Kidney glomerular epithelial cell (primary cell): ENCODE results near the gene CATSPERB.
A peak's percentile ranks its signal among the peaks of the same experiment; 100 is the strongest.
"Not testable (repeated sequence)": the region's sequence is repeated elsewhere in the genome, so short reads cannot be mapped to it uniquely, and the experiment has no call there.

ENCODE experiments used
- DNase-seq: peaks from one replicate; lab custom pipeline; 2025; lab: John Stamatoyannopoulos, UW

The CATSPERB gene

DNA sequence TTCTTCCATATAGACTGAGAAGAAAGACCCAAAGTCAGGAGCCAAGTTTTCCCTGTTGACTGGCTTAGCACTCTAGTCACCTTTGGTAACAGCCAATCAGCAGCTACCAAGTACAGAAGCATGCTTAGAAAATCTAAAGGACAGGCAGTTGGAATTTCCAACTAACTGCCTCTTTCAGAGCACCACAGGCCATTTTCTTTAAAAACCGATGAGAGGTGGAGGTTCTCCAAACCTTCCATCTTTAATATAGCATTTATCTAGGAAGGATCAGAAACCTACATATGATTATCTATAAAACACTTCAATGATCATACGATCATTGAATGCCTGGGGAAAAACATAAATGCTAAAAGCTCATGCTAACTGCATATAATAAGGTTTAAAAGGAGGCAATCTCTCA is at the start of gene CATSPERB:
TSS of gene CATSPERB (minus strand) at position 101 of the 400 bp plus-strand sequence. CDS start 2,607 bp downstream, outside the sequence.
- no peak for DNase-seq

DNA sequence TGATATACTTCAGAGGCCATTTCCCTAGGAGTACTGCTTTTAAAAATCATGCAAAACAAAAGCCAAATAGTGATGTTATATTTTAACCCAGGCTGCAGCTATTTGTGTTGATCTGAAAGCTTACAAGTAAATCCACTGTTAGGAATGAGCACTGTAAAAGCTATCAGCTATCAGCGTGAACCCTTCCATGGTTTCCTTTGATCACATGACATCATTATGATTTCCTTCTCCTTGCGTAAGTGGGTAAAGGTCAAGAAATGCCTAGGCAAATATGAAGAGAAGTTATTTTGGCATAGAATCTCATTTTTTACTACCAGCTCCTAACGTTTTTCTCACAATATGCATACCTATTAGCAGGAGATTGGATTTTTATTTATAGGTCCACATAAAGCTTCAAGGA is 48.6 kb upstream of the CATSPERB start:
- DNase-seq, result no peak

GRCh38 chr14:91778217-91778616 is 46.3 kb upstream of the CATSPERB start:
- peak; percentile 7 for DNase-seq

DNA sequence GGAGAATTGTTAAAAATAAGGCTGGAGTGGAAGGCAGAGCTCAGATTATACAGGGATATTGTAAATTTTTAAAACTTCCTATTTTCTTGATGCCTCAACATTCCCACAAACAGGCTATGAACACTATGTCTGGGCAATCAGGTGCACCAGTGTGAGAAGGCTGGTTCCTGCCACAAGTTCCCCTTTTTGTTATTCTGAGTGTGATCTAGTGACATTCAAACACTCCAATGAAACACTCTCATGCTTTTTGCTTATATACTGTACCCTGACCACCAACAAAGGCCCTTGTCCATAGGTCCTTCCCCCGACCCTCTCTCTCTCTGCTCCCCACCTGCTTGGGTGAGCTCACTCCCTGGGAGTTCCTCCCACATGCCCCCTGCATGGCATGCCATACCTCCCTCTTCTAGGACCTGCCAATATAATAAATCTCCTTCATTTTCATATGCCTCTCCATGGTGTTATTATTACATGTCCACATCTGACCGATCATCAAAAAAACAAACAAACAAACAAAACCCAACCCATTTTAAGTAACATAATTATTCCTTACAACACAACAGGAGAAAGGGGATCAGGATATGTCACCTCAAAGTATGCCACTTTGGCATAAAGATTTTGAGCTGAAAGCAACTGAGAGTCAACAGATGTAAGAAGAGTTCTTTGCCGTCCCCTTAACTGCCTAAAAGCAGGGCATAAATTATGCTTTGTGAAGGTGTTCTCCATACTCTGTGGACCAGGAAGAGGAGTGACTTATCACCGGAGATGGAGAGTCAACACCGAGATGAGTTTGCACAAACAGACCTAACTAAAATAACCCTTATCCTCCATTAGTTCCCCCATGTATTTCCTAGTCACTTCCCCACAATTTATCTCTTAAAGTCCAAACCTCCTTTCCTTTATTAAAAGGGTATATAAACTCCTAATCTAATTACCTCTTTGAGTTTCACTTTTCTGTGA is 42.5 kb upstream of the CATSPERB start:
- DNase-seq, result no peak

DNA sequence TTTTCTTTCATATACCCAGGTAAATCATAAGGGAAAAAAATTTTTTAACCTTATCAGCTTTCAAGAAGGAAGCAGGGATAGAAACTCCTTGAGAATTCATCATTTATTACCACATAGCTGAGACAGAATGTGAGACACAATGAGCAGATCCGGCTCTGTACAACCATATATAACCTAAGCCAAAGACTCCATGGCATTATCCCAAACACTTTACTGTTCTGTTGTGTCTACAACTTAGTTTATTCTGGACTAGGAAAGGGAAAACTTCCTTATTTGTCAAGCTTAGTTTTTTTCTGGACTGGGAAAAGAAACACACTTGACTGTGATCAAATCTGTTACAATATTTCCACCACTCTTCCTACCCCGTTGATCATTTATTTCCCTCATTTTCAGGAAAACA is 38.3 kb upstream of the CATSPERB start:
- DNase-seq, result no peak

GRCh38 chr14:91755570-91756295 is 23.8 kb upstream of the CATSPERB start:
- DNase-seq, result peak; percentile 63

DNA sequence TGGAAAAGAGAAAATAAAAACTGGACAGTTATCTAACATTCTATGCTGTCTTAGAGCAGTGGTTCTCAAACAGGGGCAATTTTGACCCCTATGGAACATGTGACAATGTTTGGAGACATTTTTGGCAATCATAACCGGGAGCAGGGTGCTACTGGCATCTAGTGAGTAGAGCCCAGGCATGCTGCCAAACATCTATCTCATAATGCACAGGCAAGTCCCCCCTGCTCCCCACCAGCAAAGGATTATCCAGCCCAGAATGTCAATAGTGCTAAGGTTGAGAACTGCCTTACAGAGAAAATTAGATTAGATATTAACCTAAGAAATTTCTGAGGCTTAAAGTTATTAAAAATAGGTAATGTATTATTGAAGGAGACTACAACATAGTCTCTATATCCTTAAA is 22.9 kb upstream of the CATSPERB start:
- DNase-seq, result peak; percentile 19

GRCh38 chr14:91754185-91754584 is 22.3 kb upstream of the CATSPERB start:
- no peak for DNase-seq

- no peak for DNase-seq
Measured at GRCh38 chr14:91753501-91754128, 21.7 kb upstream of the CATSPERB start.

DNA sequence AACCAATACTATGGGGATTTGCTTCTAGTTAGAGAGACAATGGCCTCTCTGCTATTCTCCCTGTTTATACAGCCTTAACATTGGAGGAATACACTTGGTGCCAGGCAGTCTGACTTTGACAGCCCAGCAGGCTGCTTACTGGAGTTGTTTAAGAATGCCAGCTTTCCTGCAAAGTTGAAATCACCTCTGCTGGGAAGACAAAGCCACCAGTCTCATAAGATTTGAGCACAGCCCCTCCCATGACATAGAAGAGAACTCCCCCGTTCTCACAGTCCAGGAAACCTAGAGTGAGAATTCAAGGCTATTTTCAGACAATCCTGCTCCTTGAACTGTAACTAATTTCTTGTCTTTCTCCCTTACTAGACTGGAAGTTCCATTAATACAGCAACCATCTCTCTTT is 21.1 kb upstream of the CATSPERB start:
- DNase-seq, result peak; percentile 47

GRCh38 chr14:91751719-91752118 is 19.8 kb upstream of the CATSPERB start:
- DNase-seq, result no peak

GRCh38 chr14:91750634-91751198 is 18.8 kb upstream of the CATSPERB start:
- no peak for DNase-seq

GRCh38 chr14:91749868-91750267 is 18.0 kb upstream of the CATSPERB start:
- DNase-seq, result no peak

DNA sequence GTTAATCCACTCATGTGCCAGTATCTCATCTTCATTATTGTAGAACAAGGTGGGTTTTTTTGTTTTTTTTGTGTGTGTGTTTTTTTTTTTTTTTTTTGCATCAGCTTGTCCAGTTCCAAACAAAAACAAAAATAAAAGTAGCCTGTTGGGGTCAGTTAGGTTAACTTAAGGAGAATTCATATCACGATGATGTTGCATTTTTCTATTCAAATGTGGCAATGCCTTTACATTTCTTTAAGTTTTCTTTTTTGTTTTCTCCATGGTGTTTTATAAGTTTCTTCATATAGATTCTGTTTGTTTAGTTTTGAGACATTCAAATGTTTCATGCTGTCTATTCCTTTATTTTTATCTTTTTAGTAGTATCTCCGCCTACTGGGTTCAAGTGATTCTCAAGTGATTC is 16.2 kb upstream of the CATSPERB start:
- DNase-seq, result no peak

DNA sequence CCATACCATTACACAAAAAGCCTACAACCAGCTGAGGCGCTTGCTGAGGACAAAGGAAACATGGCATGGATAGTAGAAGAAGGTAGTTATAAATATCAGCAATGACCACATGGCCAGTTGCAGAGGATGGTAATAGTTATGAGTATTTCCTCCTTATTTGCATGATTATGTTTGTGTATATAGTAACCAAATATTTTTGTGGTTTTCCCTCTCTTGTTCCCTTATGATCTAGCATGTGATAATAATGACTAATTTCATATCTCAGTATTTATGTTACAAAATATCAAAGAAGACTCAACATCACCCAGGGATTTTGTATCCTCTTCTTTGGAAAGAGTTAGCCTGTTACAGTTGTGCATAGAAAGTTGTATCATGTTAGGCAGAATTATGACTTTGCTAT is 13.5 kb upstream of the CATSPERB start:
- no peak for DNase-seq

GRCh38 chr14:91744068-91744480 is 12.2 kb upstream of the CATSPERB start:
- DNase-seq, result no peak

DNA sequence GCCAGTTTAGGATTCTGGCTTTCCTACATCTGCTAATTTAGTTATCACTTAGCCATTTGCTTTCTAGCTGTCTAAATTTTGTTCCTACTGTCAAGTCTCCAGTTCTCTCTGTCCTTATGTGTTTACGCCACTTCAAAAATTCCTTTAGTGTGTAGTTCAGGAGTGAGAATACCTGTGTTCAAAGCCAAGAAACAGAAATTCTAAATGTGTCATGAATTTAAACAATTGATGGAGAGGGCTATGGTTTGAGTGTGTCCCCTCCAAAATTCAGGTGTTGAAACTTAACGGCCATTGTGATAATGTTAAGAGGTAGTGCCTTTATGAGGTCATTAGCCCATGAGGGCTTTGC is 11.4 kb upstream of the CATSPERB start:
- DNase-seq, result no peak

GRCh38 chr14:91742621-91743304 is 10.9 kb upstream of the CATSPERB start:
- DNase-seq, result no peak

DNA sequence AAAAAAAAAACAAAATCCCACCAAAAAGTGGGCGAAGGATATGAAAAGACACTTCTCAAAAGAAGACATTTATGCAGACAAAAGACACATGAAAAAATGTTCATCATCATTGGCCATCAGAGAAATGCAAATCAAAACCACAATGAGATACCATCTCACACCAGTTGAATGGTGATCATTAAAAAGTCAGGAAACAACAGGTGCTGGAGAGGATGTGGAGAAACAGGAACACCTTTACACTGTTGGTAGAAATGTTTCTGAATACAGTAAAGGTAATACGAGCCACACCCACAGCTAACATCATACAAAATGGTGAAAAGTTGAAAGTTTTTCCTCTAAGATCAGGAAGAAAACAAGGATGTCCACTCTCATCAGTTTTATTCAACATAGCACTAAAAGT is 8.0 kb upstream of the CATSPERB start:
- not testable (repeated sequence) for DNase-seq

GRCh38 chr14:91737619-91738018 is 5.7 kb upstream of the CATSPERB start:
- no peak for DNase-seq

GRCh38 chr14:91732859-91733477 is 1.1 kb upstream of the CATSPERB start:
- DNase-seq, result peak; percentile 36
